ENCODE data around the gene FLYWCH1. TPM values are rescaled to one million over a fixed set of nuclear protein-coding genes. Genes with fewer than 3 reads are reported as not detected.

FLYWCH1 gene
- total and polyA plus RNA-seq, 12 donors, result 22.1 to 42.3 (median 32.8) TPM

- no peak overlapping the region for H3K27ac ChIP-seq
- no peak for DNase-seq
- no peaks in the 10 kb centered on the region for H3K9me3 ChIP-seq
- H3K27me3 ChIP-seq, result peaks cover 51 to 62% (median 56%) of the 10 kb centered on the region in 7 donors
- no peak for ATAC-seq
- no peak overlapping the region for H3K4me3 ChIP-seq
- H3K4me1 ChIP-seq, result peaks cover 16 to 70% (median 58%) of the 10 kb centered on the region in 9 donors
- TF ChIP-seq CTCF (IDR thresholded peaks at IDR 0.05), result no peak
- intact Hi-C loops (cut with DNase I), result no loop called here
- 45% methylated on average over 31 to 33 of the region's 33 CpGs for WGBS, 2 donors
- peaks cover 0 to 12% (median 0%) of the 10 kb centered on the region in 9 donors for H3K36me3 ChIP-seq
These were observed 56.0 kb downstream of the FLYWCH1 start for GRCh38 chr16:2967721-2968161.

GRCh38 chr16:2968368-2968737 is 56.6 kb downstream of the FLYWCH1 start:
- H3K4me1 ChIP-seq, result peaks cover 14 to 67% (median 58%) of the 10 kb centered on the region in 9 donors
- no peaks in the 10 kb centered on the region for H3K9me3 ChIP-seq
- H3K27ac ChIP-seq, result peak overlapping the region in 1 of 10 donors; percentile 3
- H3K36me3 ChIP-seq, result peaks cover 0 to 18% (median 0%) of the 10 kb centered on the region in 9 donors
- ATAC-seq (no peak), DNase-seq (no peak)
- WGBS, 2 donors, result 14 to 18% methylated on average over 17 to 18 of the region's 18 CpGs
- TF ChIP-seq CTCF (IDR thresholded peaks at IDR 0.05), result no peak
- intact Hi-C loops (cut with DNase I), result no loop called here
- peak overlapping the region; percentile 24 to 90 (median 78) for H3K4me3 ChIP-seq
- peaks cover 44 to 56% (median 50%) of the 10 kb centered on the region in 7 donors for H3K27me3 ChIP-seq

GRCh38 chr16:2968738-2969544 is 57.2 kb downstream of the FLYWCH1 start, which contains the start of gene PAQR4:
TSS of gene PAQR4 (plus strand) at chr16:2969348. CDS start at chr16:2969675, 327 bp downstream.
- peaks cover 39 to 50% (median 44%) of the 10 kb centered on the region in 7 donors for H3K27me3 ChIP-seq
- peaks cover 0 to 21% (median 0%) of the 10 kb centered on the region in 9 donors for H3K36me3 ChIP-seq
- peak within 1 kb of the TSS in 9 of 10 donors; percentile 38 to 83 (median 63) for H3K27ac ChIP-seq
- intact Hi-C loops (cut with DNase I), result no loop called here
- DNase-seq, result peak; percentile 83 to 90
- TF ChIP-seq CTCF (IDR thresholded peaks at IDR 0.05), result no peak
- WGBS, 2 donors, result 0 to 1% methylated on average over 88 to 98 of the region's 98 CpGs
- peaks cover 8 to 64% (median 52%) of the 10 kb centered on the region in 9 donors for H3K4me1 ChIP-seq
- ATAC-seq, result peak; percentile 88 to 96 (median 92)
- H3K4me3 ChIP-seq, result peak within 1 kb of the TSS; percentile 44 to 90 (median 78)
- H3K9me3 ChIP-seq, result no peaks in the 10 kb centered on the region

- 3 to 4% methylated on average over 65 to 83 of the region's 83 CpGs for WGBS, 2 donors
- peaks cover 30 to 41% (median 35%) of the 10 kb centered on the region in 7 donors for H3K27me3 ChIP-seq
- peak; percentile 10 to 49 (median 30) for ATAC-seq
- no peaks in the 10 kb centered on the region for H3K9me3 ChIP-seq
- intact Hi-C loops (cut with DNase I), result no loop called here
- TF ChIP-seq CTCF (IDR thresholded peaks at IDR 0.05), result peak in 7 of 9 donors; percentile 29 to 67 (median 55)
- peaks cover under 1 to 55% (median 43%) of the 10 kb centered on the region in 9 donors for H3K4me1 ChIP-seq
- H3K36me3 ChIP-seq, result peaks cover 0 to 21% (median 0%) of the 10 kb centered on the region in 9 donors
- H3K27ac ChIP-seq, result peak overlapping the region in 9 of 10 donors; percentile 38 to 83 (median 63)
- DNase-seq, result peak; percentile 55 to 67
- H3K4me3 ChIP-seq, result peak overlapping the region; percentile 44 to 90 (median 78)
These were observed 58.1 kb downstream of the FLYWCH1 start for GRCh38 chr16:2969545-2970521.

Measured in heart right ventricle (tissue), 16 donors.